GM15510 (cell line): ENCODE measurements around the gene CEP83.
A peak's percentile ranks its signal among the peaks of the same experiment; 100 is the strongest.

Source experiments
- POLR2A ChIP-seq: IDR thresholded peaks from 3 replicates; pipeline ENCODE4 v1.6.1; 2011; ENCODE audit warnings: borderline replicate concordance; ENCODE audit not compliant: insufficient read length; ENCODE audit errors: extremely low read depth

CEP83 gene

GRCh38 chr12:94271351-94271750, 188.3 kb downstream of the CEP83 start:
- no peak for TF ChIP-seq POLR2A

DNA sequence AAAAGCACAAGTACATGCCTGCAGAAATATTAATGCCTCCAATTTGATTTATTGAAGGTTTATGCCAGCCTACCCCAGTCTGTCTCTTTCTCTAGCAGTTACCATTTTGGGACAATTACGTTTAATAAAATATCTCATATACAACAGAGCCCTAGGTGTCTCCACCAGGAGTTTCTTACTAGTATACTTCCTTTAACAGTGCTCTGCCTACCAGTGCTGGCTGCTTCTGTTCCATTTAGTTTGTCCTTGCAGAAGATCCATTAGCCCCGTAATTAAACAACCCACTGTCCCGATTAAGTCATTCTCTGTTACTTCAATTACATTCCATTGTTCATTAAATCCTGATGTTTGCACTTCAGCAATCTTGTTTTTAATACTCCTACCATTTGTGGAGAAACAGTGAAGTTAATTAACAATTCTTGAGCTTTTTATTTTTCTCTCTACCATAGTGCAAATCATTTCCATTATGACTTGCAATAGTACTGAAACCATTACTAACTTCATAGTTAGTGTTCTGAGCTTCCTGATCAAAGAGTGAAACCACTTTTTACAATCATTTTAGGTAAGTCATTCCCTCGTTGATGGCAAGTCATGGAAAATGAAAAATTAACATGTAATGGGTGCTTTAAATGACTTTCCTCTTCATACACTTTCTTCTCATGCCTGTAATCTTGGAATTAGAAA, 190.2 kb downstream of the CEP83 start:
- no peak for TF ChIP-seq POLR2A

- no peak for TF ChIP-seq POLR2A
Measured at GRCh38 chr12:94267921-94268471, 191.7 kb downstream of the CEP83 start.

- no peak for TF ChIP-seq POLR2A
Measured at GRCh38 chr12:94267537-94267872, 192.2 kb downstream of the CEP83 start.

- TF ChIP-seq POLR2A = no peak
Measured at GRCh38 chr12:94266796-94267536, 192.7 kb downstream of the CEP83 start.

DNA sequence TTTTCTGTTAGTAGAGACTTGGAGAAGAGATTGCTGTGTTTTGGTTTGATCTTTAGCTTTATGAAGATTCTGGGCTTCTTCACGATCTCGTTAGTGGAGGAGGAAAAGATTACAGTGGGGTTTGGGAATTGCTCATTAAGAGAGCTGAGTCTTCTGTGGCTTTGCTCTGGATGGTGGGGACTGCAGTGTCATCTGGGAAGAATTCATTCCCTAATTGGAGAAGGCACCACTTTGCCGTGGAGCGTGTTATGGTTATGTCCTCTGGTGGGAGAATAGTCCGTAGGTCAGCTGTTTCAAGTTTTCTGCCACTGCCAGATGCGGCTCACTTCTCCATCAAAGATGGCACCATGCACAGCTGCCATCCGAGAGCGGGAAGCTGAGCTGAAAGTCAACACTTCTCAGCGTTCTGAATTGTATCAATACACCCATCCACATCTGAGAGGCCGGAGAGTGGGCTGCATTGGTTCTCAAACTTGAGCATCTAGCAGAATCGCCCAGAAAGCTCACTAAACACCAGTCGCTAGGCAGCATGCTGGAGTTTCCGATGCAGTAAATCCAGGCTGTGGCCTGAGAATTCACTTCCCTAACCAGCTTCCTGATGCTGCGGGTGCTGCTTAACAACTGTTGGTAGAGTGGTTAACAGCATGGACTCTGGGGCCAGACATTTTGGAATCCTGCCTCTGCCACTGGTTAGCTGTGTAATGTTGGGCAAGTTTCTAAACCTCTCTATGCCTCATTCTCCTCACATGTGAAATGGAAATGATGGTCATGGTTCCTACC, 193.5 kb downstream of the CEP83 start:
- no peak for TF ChIP-seq POLR2A

- TF ChIP-seq POLR2A = no peak
Measured at GRCh38 chr12:94265539-94265938, 194.1 kb downstream of the CEP83 start.

- TF ChIP-seq POLR2A = no peak
Measured at GRCh38 chr12:94264736-94265485, 194.8 kb downstream of the CEP83 start.

GRCh38 chr12:94263905-94264561, 195.6 kb downstream of the CEP83 start:
- TF ChIP-seq POLR2A = no peak

GRCh38 chr12:94263011-94263811, 196.5 kb downstream of the CEP83 start:
- no peak for TF ChIP-seq POLR2A

DNA sequence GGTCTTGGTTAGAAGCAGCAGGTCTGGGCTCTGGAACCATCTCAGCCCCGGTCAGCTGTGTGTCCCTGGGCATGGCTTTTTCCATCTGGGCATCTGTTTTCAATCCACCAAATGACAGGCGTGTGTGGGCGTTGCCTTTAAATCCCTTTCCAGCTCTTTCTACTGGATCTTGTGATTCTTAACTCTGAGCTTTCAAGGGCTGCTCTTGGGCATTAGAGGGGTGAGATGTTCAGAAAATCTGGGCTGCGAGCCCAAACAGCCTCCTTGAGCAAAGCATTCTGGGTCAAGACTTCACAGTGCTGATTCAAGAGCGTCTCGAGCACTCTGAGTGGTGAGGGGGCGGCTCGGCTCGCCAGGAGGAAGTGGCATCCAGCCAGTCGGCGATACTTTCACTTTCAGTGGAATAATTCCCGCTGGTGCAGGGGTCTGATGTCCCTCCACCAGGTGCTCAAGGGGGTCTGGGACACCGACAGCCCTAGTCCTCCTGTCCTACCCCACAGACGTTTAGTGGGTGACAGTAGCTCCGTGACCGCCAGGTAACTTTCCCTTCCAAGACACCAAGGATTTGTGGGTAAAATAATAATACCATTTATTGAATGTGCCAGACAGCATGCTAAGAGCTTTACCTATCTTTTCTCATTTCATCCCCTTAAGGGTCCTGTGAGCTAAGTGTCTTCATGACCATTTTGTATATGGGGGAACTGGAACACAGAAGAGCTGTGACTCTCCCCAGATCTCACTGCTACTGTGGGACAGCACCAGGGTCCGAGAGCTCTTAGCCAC, 197.2 kb downstream of the CEP83 start:
- peak; percentile 14 for TF ChIP-seq POLR2A

DNA sequence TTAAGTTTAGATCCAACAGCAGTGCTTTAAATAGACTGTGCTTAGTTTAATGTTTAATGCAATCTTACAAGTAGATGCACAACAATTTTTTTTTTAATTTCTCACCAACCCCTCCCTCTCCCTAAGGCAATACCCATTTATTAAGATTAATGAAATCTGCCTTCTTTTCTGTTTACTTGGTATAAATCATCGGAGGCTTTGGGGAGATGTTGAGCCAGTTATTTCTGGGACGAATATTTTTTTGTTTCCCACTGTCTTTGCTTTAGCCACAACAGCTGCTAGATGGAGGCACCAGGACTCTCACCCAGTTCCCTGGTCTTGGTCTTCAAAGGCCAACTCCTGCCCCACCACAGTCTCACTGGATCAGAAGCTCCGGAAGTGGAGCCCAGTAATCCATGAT, 197.9 kb downstream of the CEP83 start:
- no peak for TF ChIP-seq POLR2A
